ENCODE results near the gene SMIM32. TPM values are rescaled to one million over a fixed set of nuclear protein-coding genes. Genes with fewer than 3 reads are reported as not detected.

The SMIM32 gene
- total and polyA plus RNA-seq, 2 of the 4 experiments (the other 2 are of a cell fraction): not detected

- no peak overlapping the region for H3K9ac ChIP-seq (ENCODE audit: low read depth, low read length)
- no peak overlapping the region for H4K5ac ChIP-seq (ENCODE audit: low read depth, low read length)
- no peak overlapping the region for H2BK5ac ChIP-seq (ENCODE audit: low read depth, low read length, poor library complexity, severe bottlenecking)
- WGBS, 2 experiments (ENCODE audit: extremely low coverage in 2 of 2, insufficient read length in 1 of 2): no CpG with 5 or more reads among the region's 2 CpGs
- no peak overlapping the region for H2BK15ac ChIP-seq (ENCODE audit: low read depth, low read length)
- H3K9me3 ChIP-seq (ENCODE audit: control insufficient read depth, insufficient read depth, low read length): peaks cover under 1% of the 10 kb centered on the region; the same call in 1 of the 2 replicates
- no peaks in the 10 kb centered on the region for H3K4me1 ChIP-seq (ENCODE audit: control insufficient read depth, insufficient read depth, low read length)
- H3K4ac ChIP-seq (ENCODE audit: low read depth, low read length): no peak overlapping the region
- DNase-seq (no peak), ATAC-seq (ENCODE audit: low read depth) (no peak)
- H3K4me2 ChIP-seq (ENCODE audit: low read depth, low read length): no peak overlapping the region
- no peak overlapping the region for H2AK9ac ChIP-seq (replicated peaks; ENCODE audit: low read depth, low read length, poor library complexity)
- POLR2A ChIA-PET (ENCODE audit: unreplicated experiment): no interaction called here
- no peak overlapping the region for H2BK20ac ChIP-seq (ENCODE audit: low read depth, low read length)
- H3K27ac ChIP-seq (ENCODE audit: insufficient read depth, low read length): no peak overlapping the region
- TF ChIP-seq CHD1 (IDR thresholded peaks at IDR 0.05; ENCODE audit: low read depth, low read length) (no peak), CTCF (conservative IDR thresholded peaks at IDR 0.05; ENCODE audit: low read depth, low read length) (no peak), MAZ (IDR thresholded peaks at IDR 0.05; ENCODE audit: borderline replicate concordance, low read depth, low read length) (no peak), BHLHE40 (IDR thresholded peaks at IDR 0.05; ENCODE audit: low read depth, low read length) (no peak)
- intact Hi-C loops (cut with micrococcal nuclease): no loop called here
- no peak overlapping the region for H2AK5ac ChIP-seq (ENCODE audit: low read depth, low read length)
- H3K18ac ChIP-seq (ENCODE audit: low read depth, low read length): no peak overlapping the region
- H4K20me1 ChIP-seq (ENCODE audit: insufficient read depth, low read length): no peaks in the 10 kb centered on the region
- H3K56ac ChIP-seq (ENCODE audit: extremely low read depth, insufficient read depth, low read length): no peak overlapping the region
- no peaks in the 10 kb centered on the region for H3K36me3 ChIP-seq (ENCODE audit: control insufficient read depth, insufficient read depth, low read length)
- CTCF ChIA-PET: no interaction called here
- H3K9me1 ChIP-seq (ENCODE audit: insufficient read depth, low read length): no peaks in the 10 kb centered on the region
- H3K23ac ChIP-seq (ENCODE audit: low read depth, low read length): no peak overlapping the region
- no peak overlapping the region for H3K14ac ChIP-seq (replicated peaks; ENCODE audit: low read depth, low read length)
- no peak overlapping the region for H4K91ac ChIP-seq (ENCODE audit: insufficient read depth, low read depth, low read length)
- H2BK120ac ChIP-seq (ENCODE audit: low read depth, low read length): no peak overlapping the region
- in situ Hi-C loops (cut with MboI; ENCODE audit: low sequenced_read_pairs): no loop called here
- BruUV-seq (replicated peaks): no TSS peak
- dilution Hi-C loops (cut with HindIII; ENCODE audit: low sequenced_read_pairs, unreplicated experiment): no loop called here
- H4K8ac ChIP-seq (ENCODE audit: low read depth in 2 of 2, low read length in 2 of 2): no peak overlapping the region
- no peak overlapping the region for H3K4me3 ChIP-seq (ENCODE audit: insufficient read depth, low read depth, low read length)
- H3K27me3 ChIP-seq (ENCODE audit: control insufficient read depth, insufficient read depth, low read length): peaks cover 4% of the 10 kb centered on the region; the same call in 1 of the 2 replicates
- H3K79me1 ChIP-seq (ENCODE audit: low read depth in 1 of 2, low read length in 2 of 2): no peaks in the 10 kb centered on the region
- no peak overlapping the region for H2AFZ ChIP-seq (replicated peaks; ENCODE audit: low read length, poor library complexity)
Observed at GRCh38 chr5:136226401-136226800, 33.4 kb upstream of the SMIM32 start.

Data from IMR-90 (cell line).